ENCODE measurements around the gene DYNLRB2. TPM values are rescaled to one million over a fixed set of nuclear protein-coding genes. Genes with fewer than 3 reads are reported as not detected.

The DYNLRB2 gene
- total and polyA plus RNA-seq, 2 experiments from 2014 or later: not detected

DNA sequence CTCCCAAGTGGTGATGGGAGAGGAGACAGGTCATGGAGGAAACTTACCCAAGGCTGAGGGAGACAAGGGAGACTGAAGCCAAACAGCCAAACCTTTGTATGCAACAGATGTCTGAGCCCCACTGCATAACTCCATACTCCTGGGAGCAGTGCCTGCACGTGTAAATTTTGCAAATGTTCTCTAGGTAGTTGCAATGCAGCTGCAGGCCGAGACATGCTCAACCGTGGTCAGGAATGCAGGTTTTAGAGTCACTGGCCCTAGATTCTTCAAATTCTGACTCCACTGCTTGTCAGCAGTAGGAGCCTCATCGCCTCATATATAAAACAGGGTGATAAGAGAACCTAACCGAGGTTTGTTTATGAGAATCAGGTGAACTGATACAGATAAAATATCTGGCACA, 11.5 kb downstream of the DYNLRB2 start:
- Mint-ChIP-seq H3K27ac (no peak overlapping the region), H3K4me1 (no peaks in the 10 kb centered on the region), H3K9me3 (no peaks in the 10 kb centered on the region), H3K4me3 (no peak overlapping the region), H3K27me3 (ENCODE audit: insufficient read depth, low read depth, poor library complexity) (peaks cover 2% of the 10 kb centered on the region), H3K36me3 (ENCODE audit: low read depth) (no peaks in the 10 kb centered on the region)
- no peak for DNase-seq (ENCODE audit: low spot score)
- Histone ChIP-seq H2AFZ (peak overlapping the region; percentile 32; the same call in 1 of the 2 replicates), H3K4me2 (no peak overlapping the region), H4K20me1 (replicated peaks; ENCODE audit: insufficient read depth) (no peaks in the 10 kb centered on the region), H3K36me3 (ENCODE audit: insufficient read depth) (no peaks in the 10 kb centered on the region), H3K27me3 (ENCODE audit: insufficient read depth) (no peaks in the 10 kb centered on the region), H3F3A (replicated peaks; ENCODE audit: low read depth) (no peaks in the 10 kb centered on the region), H3K4me1 (ENCODE audit: insufficient read depth) (no peaks in the 10 kb centered on the region), H3K79me2 (replicated peaks; ENCODE audit: insufficient read depth) (no peaks in the 10 kb centered on the region), H3K27ac (ENCODE audit: low read depth) (no peak overlapping the region), H3K4me3 (no peak overlapping the region), H3K9me2 (ENCODE audit: insufficient read depth) (no peaks in the 10 kb centered on the region)
- TF ChIP-seq, protein P1, sequence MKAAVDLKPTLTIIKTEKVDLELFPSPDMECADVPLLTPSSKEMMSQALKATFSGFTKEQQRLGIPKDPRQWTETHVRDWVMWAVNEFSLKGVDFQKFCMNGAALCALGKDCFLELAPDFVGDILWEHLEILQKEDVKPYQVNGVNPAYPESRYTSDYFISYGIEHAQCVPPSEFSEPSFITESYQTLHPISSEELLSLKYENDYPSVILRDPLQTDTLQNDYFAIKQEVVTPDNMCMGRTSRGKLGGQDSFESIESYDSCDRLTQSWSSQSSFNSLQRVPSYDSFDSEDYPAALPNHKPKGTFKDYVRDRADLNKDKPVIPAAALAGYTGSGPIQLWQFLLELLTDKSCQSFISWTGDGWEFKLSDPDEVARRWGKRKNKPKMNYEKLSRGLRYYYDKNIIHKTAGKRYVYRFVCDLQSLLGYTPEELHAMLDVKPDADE (IDR thresholded peaks at IDR 0.05): no peak
- no peak for TF ChIP-seq CREB1 (CRISPR knock-in tag; IDR thresholded peaks at IDR 0.05; ENCODE audit: low read depth)
- TF ChIP-seq JUNB (IDR thresholded peaks at IDR 0.05; ENCODE audit: unreplicated experiment): no peak
- TF ChIP-seq, protein P2, sequence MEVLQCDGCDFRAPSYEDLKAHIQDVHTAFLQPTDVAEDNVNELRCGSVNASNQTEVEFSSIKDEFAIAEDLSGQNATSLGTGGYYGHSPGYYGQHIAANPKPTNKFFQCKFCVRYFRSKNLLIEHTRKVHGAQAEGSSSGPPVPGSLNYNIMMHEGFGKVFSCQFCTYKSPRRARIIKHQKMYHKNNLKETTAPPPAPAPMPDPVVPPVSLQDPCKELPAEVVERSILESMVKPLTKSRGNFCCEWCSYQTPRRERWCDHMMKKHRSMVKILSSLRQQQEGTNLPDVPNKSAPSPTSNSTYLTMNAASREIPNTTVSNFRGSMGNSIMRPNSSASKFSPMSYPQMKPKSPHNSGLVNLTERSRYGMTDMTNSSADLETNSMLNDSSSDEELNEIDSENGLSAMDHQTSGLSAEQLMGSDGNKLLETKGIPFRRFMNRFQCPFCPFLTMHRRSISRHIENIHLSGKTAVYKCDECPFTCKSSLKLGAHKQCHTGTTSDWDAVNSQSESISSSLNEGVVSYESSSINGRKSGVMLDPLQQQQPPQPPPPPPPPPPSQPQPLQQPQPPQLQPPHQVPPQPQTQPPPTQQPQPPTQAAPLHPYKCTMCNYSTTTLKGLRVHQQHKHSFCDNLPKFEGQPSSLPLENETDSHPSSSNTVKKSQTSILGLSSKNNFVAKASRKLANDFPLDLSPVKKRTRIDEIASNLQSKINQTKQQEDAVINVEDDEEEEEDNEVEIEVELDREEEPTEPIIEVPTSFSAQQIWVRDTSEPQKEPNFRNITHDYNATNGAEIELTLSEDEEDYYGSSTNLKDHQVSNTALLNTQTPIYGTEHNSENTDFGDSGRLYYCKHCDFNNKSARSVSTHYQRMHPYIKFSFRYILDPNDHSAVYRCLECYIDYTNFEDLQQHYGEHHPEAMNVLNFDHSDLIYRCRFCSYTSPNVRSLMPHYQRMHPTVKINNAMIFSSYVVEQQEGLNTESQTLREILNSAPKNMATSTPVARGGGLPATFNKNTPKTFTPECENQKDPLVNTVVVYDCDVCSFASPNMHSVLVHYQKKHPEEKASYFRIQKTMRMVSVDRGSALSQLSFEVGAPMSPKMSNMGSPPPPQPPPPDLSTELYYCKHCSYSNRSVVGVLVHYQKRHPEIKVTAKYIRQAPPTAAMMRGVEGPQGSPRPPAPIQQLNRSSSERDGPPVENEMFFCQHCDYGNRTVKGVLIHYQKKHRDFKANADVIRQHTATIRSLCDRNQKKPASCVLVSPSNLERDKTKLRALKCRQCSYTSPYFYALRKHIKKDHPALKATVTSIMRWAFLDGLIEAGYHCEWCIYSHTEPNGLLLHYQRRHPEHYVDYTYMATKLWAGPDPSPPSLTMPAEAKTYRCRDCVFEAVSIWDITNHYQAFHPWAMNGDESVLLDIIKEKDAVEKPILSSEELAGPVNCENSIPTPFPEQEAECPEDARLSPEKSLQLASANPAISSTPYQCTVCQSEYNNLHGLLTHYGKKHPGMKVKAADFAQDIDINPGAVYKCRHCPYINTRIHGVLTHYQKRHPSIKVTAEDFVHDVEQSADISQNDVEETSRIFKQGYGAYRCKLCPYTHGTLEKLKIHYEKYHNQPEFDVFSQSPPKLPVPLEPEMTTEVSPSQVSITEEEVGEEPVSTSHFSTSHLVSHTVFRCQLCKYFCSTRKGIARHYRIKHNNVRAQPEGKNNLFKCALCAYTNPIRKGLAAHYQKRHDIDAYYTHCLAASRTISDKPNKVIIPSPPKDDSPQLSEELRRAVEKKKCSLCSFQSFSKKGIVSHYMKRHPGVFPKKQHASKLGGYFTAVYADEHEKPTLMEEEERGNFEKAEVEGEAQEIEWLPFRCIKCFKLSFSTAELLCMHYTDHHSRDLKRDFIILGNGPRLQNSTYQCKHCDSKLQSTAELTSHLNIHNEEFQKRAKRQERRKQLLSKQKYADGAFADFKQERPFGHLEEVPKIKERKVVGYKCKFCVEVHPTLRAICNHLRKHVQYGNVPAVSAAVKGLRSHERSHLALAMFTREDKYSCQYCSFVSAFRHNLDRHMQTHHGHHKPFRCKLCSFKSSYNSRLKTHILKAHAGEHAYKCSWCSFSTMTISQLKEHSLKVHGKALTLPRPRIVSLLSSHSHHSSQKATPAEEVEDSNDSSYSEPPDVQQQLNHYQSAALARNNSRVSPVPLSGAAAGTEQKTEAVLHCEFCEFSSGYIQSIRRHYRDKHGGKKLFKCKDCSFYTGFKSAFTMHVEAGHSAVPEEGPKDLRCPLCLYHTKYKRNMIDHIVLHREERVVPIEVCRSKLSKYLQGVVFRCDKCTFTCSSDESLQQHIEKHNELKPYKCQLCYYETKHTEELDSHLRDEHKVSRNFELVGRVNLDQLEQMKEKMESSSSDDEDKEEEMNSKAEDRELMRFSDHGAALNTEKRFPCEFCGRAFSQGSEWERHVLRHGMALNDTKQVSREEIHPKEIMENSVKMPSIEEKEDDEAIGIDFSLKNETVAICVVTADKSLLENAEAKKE (CRISPR knock-in tag; IDR thresholded peaks at IDR 0.05): no peak
- TF ChIP-seq, protein P3, sequence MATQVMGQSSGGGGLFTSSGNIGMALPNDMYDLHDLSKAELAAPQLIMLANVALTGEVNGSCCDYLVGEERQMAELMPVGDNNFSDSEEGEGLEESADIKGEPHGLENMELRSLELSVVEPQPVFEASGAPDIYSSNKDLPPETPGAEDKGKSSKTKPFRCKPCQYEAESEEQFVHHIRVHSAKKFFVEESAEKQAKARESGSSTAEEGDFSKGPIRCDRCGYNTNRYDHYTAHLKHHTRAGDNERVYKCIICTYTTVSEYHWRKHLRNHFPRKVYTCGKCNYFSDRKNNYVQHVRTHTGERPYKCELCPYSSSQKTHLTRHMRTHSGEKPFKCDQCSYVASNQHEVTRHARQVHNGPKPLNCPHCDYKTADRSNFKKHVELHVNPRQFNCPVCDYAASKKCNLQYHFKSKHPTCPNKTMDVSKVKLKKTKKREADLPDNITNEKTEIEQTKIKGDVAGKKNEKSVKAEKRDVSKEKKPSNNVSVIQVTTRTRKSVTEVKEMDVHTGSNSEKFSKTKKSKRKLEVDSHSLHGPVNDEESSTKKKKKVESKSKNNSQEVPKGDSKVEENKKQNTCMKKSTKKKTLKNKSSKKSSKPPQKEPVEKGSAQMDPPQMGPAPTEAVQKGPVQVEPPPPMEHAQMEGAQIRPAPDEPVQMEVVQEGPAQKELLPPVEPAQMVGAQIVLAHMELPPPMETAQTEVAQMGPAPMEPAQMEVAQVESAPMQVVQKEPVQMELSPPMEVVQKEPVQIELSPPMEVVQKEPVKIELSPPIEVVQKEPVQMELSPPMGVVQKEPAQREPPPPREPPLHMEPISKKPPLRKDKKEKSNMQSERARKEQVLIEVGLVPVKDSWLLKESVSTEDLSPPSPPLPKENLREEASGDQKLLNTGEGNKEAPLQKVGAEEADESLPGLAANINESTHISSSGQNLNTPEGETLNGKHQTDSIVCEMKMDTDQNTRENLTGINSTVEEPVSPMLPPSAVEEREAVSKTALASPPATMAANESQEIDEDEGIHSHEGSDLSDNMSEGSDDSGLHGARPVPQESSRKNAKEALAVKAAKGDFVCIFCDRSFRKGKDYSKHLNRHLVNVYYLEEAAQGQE (IDR thresholded peaks at IDR 0.05; ENCODE audit: unreplicated experiment): no peak
- TF ChIP-seq ZNF114 (CRISPR knock-in tag; IDR thresholded peaks at IDR 0.05): no peak
- TF ChIP-seq, protein P4, sequence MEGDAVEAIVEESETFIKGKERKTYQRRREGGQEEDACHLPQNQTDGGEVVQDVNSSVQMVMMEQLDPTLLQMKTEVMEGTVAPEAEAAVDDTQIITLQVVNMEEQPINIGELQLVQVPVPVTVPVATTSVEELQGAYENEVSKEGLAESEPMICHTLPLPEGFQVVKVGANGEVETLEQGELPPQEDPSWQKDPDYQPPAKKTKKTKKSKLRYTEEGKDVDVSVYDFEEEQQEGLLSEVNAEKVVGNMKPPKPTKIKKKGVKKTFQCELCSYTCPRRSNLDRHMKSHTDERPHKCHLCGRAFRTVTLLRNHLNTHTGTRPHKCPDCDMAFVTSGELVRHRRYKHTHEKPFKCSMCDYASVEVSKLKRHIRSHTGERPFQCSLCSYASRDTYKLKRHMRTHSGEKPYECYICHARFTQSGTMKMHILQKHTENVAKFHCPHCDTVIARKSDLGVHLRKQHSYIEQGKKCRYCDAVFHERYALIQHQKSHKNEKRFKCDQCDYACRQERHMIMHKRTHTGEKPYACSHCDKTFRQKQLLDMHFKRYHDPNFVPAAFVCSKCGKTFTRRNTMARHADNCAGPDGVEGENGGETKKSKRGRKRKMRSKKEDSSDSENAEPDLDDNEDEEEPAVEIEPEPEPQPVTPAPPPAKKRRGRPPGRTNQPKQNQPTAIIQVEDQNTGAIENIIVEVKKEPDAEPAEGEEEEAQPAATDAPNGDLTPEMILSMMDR (conservative IDR thresholded peaks at IDR 0.05; ENCODE audit: low read depth in 2 of 2): no peak
- no peak for TF ChIP-seq EZH2phosphoT487 (IDR thresholded peaks at IDR 0.05; ENCODE audit: unreplicated experiment)
- no peak for TF ChIP-seq STAT1 (IDR thresholded peaks at IDR 0.05; ENCODE audit: unreplicated experiment)
- no peak for TF ChIP-seq NANOG (IDR thresholded peaks at IDR 0.05; ENCODE audit: borderline replicate concordance)
- TF ChIP-seq ZNF331 (CRISPR knock-in tag; IDR thresholded peaks at IDR 0.05; ENCODE audit: low read depth): no peak
- TF ChIP-seq EZH2 (IDR thresholded peaks at IDR 0.05; ENCODE audit: low read depth, unreplicated experiment): no peak
- no peak for TF ChIP-seq POLR2AphosphoS5 (IDR thresholded peaks at IDR 0.05; ENCODE audit: low read depth)
- ATAC-seq: no peak
